Smooth muscle cell (in vitro differentiated cells): ENCODE measurements around the gene RAC3. TPM values are rescaled to one million over a fixed set of nuclear protein-coding genes. Genes with fewer than 3 reads are reported as not detected.
A peak's percentile ranks its signal among the peaks of the same experiment; 100 is the strongest.

Source experiments
- DNase-seq: peaks from one replicate; lab custom pipeline; 2025; ENCODE audit not compliant: unreplicated experiment; lab: John Stamatoyannopoulos, UW
- H2AFZ ChIP-seq: fragments of 200-600 bp; sonication (generic); 2 replicates; pipeline ENCODE4 v1.6.0; 2016; ENCODE audit warnings: antibody characterized with exemption, low read depth, mild to moderate bottlenecking
- H3F3A ChIP-seq: fragments of 200-600 bp; sonication (generic); 2 replicates; pipeline ENCODE4 v1.6.0; 2017; ENCODE audit warnings: antibody characterized with exemption, low read depth
- H3K27ac ChIP-seq: fragments of 200-600 bp; sonication (generic); 2 replicates; pipeline ENCODE4 v1.5.1; 2016; ENCODE audit warnings: low read depth, mild to moderate bottlenecking
- H3K27me3 ChIP-seq: fragments of 200-600 bp; sonication (generic); 2 replicates; pipeline ENCODE4 v1.6.1; 2016; ENCODE audit warnings: low read depth, mild to moderate bottlenecking
- H3K36me3 ChIP-seq: fragments of 200-600 bp; sonication (generic); 2 replicates; pipeline ENCODE4 v1.5.1; 2016; ENCODE audit warnings: low read depth
- H3K4me1 ChIP-seq: fragments of 200-600 bp; sonication (generic); 2 replicates; pipeline ENCODE4 v1.5.1; 2016; ENCODE audit warnings: low read depth
- H3K4me2 ChIP-seq: fragments of 200-600 bp; sonication (generic); 2 replicates; pipeline ENCODE4 v1.6.0; 2016; ENCODE audit warnings: mild to moderate bottlenecking
- H3K4me3 ChIP-seq: fragments of 200-600 bp; sonication (generic); 2 replicates; pipeline ENCODE4 v1.5.1; 2016; ENCODE audit warnings: mild to moderate bottlenecking
- H3K79me2 ChIP-seq: fragments of 200-600 bp; sonication (generic); 2 replicates; pipeline ENCODE4 v1.6.0; 2016; ENCODE audit warnings: low read depth, mild to moderate bottlenecking
- H3K9ac ChIP-seq: fragments of 200-600 bp; sonication (generic); 2 replicates; pipeline ENCODE4 v1.6.0; 2016; ENCODE audit warnings: low read depth
- H3K9me3 ChIP-seq: fragments of 200-600 bp; sonication (generic); replicated peaks from 2 replicates; pipeline ENCODE4 v1.5.1; 2016; ENCODE audit warnings: low read depth
- H4K20me1 ChIP-seq: fragments of 200-600 bp; sonication (generic); 2 replicates; pipeline ENCODE4 v1.6.0; 2016; ENCODE audit warnings: low read depth
- CTCF ChIP-seq: fragments of 200-600 bp; sonication (generic); IDR thresholded peaks from 2 replicates; pipeline ENCODE4 v1.5.1; 2017; ENCODE audit warnings: borderline replicate concordance, mild to moderate bottlenecking, antibody characterized with exemption; ENCODE audit not compliant: insufficient read depth, poor library complexity, severe bottlenecking
- WGBS: methylation state at CpG from one replicate; pipeline ENCODE4 v1.1.7; 2016; ENCODE audit warnings: low lambda C conversion rate; 5-methylcytosine and 5-hydroxymethylcytosine counted together
- polyA plus RNA-seq: library from polyadenylated mRNA; unstranded; fragments of >200 nt; fragmentation: Nextera tagmentation; extraction: Ambion mirVana; gene quantifications from 2 replicates; pipeline ENCODE4 v1.2.1, GENCODE V29; 2016
- total RNA-seq: library from RNA; depleted of rRNA; stranded (reverse); fragments of >200 nt; gene quantifications from 2 replicates; pipeline ENCODE4 v1.2.3, GENCODE V29; 2014

Gene RAC3
- total and polyA plus RNA-seq, 2 experiments from 2014 or later = 15.3 to 33.0 TPM

GRCh38 chr17:82022310-82022980 is 9.0 kb upstream of the RAC3 start, which contains the start of gene CENPX:
CENPX (minus strand) TSS chr17:82022878; CDS start chr17:82022861, 17 bp downstream.
- no peak for TF ChIP-seq CTCF
- WGBS = 2% methylated on average over 35 of the region's 64 CpGs
- peaks cover 27% of the 10 kb centered on the region for H4K20me1 ChIP-seq

GRCh38 chr17:82022981-82023446 is 8.5 kb upstream of the RAC3 start, which contains the start of gene LRRC45:
LRRC45 (plus strand) TSS chr17:82023305; CDS start chr17:82023644, 339 bp downstream.
- no peak for TF ChIP-seq CTCF
- peaks cover 3% of the 10 kb centered on the region for H3K79me2 ChIP-seq
- H3K27me3 ChIP-seq = no peaks in the 10 kb centered on the region
- peaks cover 27% of the 10 kb centered on the region for H4K20me1 ChIP-seq
- 1% methylated on average over 31 of the region's 42 CpGs for WGBS
- peak within 1 kb of the TSS; percentile 35 for H2AFZ ChIP-seq
- no peaks in the 10 kb centered on the region for H3K9me3 ChIP-seq
- peak within 1 kb of the TSS; percentile 77 for H3K9ac ChIP-seq
- DNase-seq = peak; percentile 99
- peak within 1 kb of the TSS; percentile 98 for H3K4me2 ChIP-seq
- no peaks in the 10 kb centered on the region for H3K36me3 ChIP-seq
- peak within 1 kb of the TSS; percentile 87 for H3K4me3 ChIP-seq
- no peaks in the 10 kb centered on the region for H3F3A ChIP-seq
- H3K27ac ChIP-seq = no peak within 1 kb of the TSS
- H3K4me1 ChIP-seq = peaks cover 15% of the 10 kb centered on the region

More at GRCh38 chr17:82022310-82022980, 9.0 kb upstream of the RAC3 start, which contains the start of gene CENPX:
- Histone ChIP-seq H3K79me2 (peaks cover 3% of the 10 kb centered on the region), H3K36me3 (no peaks in the 10 kb centered on the region), H2AFZ (peak within 1 kb of the TSS; percentile 35), H3K9me3 (no peaks in the 10 kb centered on the region), H3K27ac (no peak within 1 kb of the TSS), H3K4me1 (peaks cover 15% of the 10 kb centered on the region), H3F3A (no peaks in the 10 kb centered on the region), H3K4me3 (peak within 1 kb of the TSS; percentile 87), H3K4me2 (peak within 1 kb of the TSS; percentile 98), H3K9ac (peak within 1 kb of the TSS; percentile 77), H3K27me3 (no peaks in the 10 kb centered on the region)
- DNase-seq = no peak

GRCh38 chr17:82023447-82024241 is 7.8 kb upstream of the RAC3 start:
- peaks cover 15% of the 10 kb centered on the region for H3K4me1 ChIP-seq
- H3K4me3 ChIP-seq = peak overlapping the region; percentile 86
- H4K20me1 ChIP-seq = peaks cover 27% of the 10 kb centered on the region
- H3F3A ChIP-seq = no peaks in the 10 kb centered on the region
- H3K36me3 ChIP-seq = no peaks in the 10 kb centered on the region
- no peak for DNase-seq
- no peak overlapping the region for H3K27ac ChIP-seq
- H3K4me2 ChIP-seq = peak overlapping the region; percentile 97
- no peak for TF ChIP-seq CTCF
- no peaks in the 10 kb centered on the region for H3K27me3 ChIP-seq
- peaks cover 3% of the 10 kb centered on the region for H3K79me2 ChIP-seq
- WGBS = 12% methylated on average over 51 of the region's 55 CpGs
- peak overlapping the region; percentile 35 for H2AFZ ChIP-seq
- peak overlapping the region; percentile 35 for H3K9ac ChIP-seq
- no peaks in the 10 kb centered on the region for H3K9me3 ChIP-seq
